A549 (cell line): ENCODE data around the gene NTN4.

Experiments used
- BHLHE40 ChIP-seq: IDR thresholded peaks from 2 replicates; pipeline ENCODE4 v1.6.1; 2012; ENCODE audit warnings: low read depth, low read length, inconsistent platforms
- JUNB ChIP-seq: fragments of >200 bp; sonication (Bioruptor Twin); formaldehyde crosslinking; IDR thresholded peaks from 2 replicates; pipeline ENCODE4 v1.6.1; 2016
- POLR2A ChIP-seq: IDR thresholded peaks from 2 replicates; pipeline ENCODE4 v1.6.1; 2012; ENCODE audit warnings: mild to moderate bottlenecking, low read length
- TP53 ChIP-seq: fragments of 250-450 bp; sonication (Bioruptor Pico); IDR thresholded peaks from 2 replicates; pipeline ENCODE4 v1.5.0; 2021; ENCODE audit warnings: mild to moderate bottlenecking, moderate library complexity
- TF ChIP-seq, protein P1 (sequence below): fragments of >200 bp; sonication (Bioruptor Twin); formaldehyde crosslinking; IDR thresholded peaks from 3 replicates; pipeline ENCODE4 v1.5.1; 2016

DNA sequence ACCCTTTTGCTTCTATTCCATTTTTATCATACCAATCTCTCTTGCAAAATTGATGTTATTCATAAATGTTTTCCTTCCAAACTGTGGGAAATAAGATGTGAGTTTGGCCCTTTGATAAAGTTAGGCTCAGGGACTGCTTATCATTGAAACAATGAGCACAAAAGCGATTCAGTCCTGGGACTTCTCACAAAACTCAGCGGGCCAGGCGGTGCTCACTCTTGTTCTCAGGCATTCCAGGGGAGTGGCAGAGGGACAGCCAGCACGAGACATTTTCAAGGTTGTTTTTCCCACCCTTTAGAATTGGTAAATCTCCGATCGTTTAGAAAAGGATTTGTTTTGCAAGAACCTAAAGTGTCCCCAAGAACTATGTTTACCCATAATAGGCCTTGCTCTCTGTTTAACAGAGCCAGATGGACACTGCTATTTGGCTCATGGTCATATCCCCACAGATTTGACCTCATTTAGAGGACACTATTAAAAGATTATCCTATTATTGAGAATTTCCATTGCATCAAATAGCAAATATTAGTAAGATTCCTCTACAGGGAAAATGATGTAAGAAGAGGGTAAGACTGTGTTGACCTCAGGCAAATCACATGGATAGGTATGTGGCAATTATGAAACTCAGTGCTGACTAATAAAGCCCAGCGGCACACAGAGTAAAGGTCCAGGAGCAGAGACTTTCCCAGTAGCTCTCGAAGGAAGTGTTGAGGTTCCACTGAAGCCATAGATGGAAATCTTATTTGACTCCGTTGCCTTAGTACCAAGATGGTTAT is 136.6 kb downstream of the NTN4 start:
- TF ChIP-seq BHLHE40 (peak; percentile 69; the same call in 1 of the 2 replicates), TP53 (CRISPR knock-in tag) (no peak), POLR2A (no peak), JUNB (peak; percentile 98)
- TF ChIP-seq, protein P1, sequence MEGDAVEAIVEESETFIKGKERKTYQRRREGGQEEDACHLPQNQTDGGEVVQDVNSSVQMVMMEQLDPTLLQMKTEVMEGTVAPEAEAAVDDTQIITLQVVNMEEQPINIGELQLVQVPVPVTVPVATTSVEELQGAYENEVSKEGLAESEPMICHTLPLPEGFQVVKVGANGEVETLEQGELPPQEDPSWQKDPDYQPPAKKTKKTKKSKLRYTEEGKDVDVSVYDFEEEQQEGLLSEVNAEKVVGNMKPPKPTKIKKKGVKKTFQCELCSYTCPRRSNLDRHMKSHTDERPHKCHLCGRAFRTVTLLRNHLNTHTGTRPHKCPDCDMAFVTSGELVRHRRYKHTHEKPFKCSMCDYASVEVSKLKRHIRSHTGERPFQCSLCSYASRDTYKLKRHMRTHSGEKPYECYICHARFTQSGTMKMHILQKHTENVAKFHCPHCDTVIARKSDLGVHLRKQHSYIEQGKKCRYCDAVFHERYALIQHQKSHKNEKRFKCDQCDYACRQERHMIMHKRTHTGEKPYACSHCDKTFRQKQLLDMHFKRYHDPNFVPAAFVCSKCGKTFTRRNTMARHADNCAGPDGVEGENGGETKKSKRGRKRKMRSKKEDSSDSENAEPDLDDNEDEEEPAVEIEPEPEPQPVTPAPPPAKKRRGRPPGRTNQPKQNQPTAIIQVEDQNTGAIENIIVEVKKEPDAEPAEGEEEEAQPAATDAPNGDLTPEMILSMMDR: no peak
